PFSK-1 (cell line): ENCODE data around the gene DPPA3.

ENCODE experiments used
- POLR2AphosphoS5 ChIP-seq: IDR thresholded peaks from 2 replicates; pipeline ENCODE4 v1.6.1; 2012; ENCODE audit warnings: low read depth, mild to moderate bottlenecking, control low read depth, low read length, moderate library complexity
- TAF1 ChIP-seq: IDR thresholded peaks from 2 replicates; pipeline ENCODE4 v1.6.1; 2012; ENCODE audit warnings: low read length, control low read depth, borderline replicate concordance; ENCODE audit not compliant: insufficient read depth

GRCh38 chr12:7661741-7662140, 49.5 kb upstream of the DPPA3 start:
- no peak for TF ChIP-seq TAF1
- TF ChIP-seq POLR2AphosphoS5: no peak
